ENCODE results near the gene HNRNPUL1.
A peak's percentile ranks its signal among the peaks of the same experiment; 100 is the strongest.

HNRNPUL1 gene

GRCh38 chr19:41299046-41299754 lies 35.0 kb downstream of the HNRNPUL1 start:
- Histone ChIP-seq H2AFZ (ENCODE audit: low read length) (no peak overlapping the region), H3K9me2 (replicated peaks; ENCODE audit: insufficient read depth, low read length) (no peaks in the 10 kb centered on the region), H3K9ac (ENCODE audit: low read length) (peak overlapping the region; percentile 94), H4K20me1 (ENCODE audit: insufficient read depth, low read length) (no peaks in the 10 kb centered on the region), H3K4me2 (ENCODE audit: low read depth, low read length) (peak overlapping the region; percentile 82), H3K36me3 (replicated peaks; ENCODE audit: insufficient read depth, low read length) (peaks cover 15% of the 10 kb centered on the region), H3K4me3 (ENCODE audit: low read length) (no peak overlapping the region; the same call in 1 of the 2 replicates), H3K27ac (ENCODE audit: low read length) (peak overlapping the region; percentile 97), H3K9me3 (replicated peaks; ENCODE audit: insufficient read depth, low read length) (no peaks in the 10 kb centered on the region), H3K79me2 (ENCODE audit: low read length) (peaks cover 51% of the 10 kb centered on the region), H3F3A (ENCODE audit: insufficient read depth, low read length) (peaks cover 45% of the 10 kb centered on the region), H3K27me3 (replicated peaks; ENCODE audit: insufficient read depth, low read length) (no peaks in the 10 kb centered on the region), H3K4me1 (ENCODE audit: low read length) (peaks cover 53% of the 10 kb centered on the region)
- no peak for DNase-seq
- no peak for TF ChIP-seq EZH2phosphoT487 (IDR thresholded peaks at IDR 0.05; ENCODE audit: low read length)
- TF ChIP-seq, protein P1, sequence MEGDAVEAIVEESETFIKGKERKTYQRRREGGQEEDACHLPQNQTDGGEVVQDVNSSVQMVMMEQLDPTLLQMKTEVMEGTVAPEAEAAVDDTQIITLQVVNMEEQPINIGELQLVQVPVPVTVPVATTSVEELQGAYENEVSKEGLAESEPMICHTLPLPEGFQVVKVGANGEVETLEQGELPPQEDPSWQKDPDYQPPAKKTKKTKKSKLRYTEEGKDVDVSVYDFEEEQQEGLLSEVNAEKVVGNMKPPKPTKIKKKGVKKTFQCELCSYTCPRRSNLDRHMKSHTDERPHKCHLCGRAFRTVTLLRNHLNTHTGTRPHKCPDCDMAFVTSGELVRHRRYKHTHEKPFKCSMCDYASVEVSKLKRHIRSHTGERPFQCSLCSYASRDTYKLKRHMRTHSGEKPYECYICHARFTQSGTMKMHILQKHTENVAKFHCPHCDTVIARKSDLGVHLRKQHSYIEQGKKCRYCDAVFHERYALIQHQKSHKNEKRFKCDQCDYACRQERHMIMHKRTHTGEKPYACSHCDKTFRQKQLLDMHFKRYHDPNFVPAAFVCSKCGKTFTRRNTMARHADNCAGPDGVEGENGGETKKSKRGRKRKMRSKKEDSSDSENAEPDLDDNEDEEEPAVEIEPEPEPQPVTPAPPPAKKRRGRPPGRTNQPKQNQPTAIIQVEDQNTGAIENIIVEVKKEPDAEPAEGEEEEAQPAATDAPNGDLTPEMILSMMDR (IDR thresholded peaks at IDR 0.05; ENCODE audit: low read length) = no peak
- TF ChIP-seq EZH2 (optimal IDR thresholded peaks at IDR 0.05; ENCODE audit: low read depth, low read length) = no peak

DNA sequence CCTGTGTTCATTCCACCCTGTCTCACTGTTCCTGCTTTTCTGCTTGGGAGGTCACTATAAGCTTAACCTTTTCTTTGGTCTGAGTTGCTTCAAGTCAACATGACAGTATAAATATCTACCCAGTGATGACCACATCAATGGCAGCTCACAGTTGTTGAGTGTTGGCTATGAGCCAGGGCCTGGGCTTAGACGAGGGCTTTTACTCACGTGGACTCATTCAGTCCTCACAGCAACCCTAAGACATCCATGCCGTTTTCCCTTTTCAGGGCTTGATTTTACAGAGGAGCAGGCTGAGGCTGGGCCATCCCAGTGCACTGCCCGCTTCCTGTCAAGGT lies 35.5 kb downstream of the HNRNPUL1 start:
- no peak overlapping the region for H3K9ac ChIP-seq (ENCODE audit: low read length)
- H2AFZ ChIP-seq (ENCODE audit: low read length) = no peak overlapping the region
- no peak overlapping the region for H3K4me3 ChIP-seq (ENCODE audit: low read length)
- peaks cover 47% of the 10 kb centered on the region for H3K4me1 ChIP-seq (ENCODE audit: low read length)
- no peak for DNase-seq
- H4K20me1 ChIP-seq (ENCODE audit: insufficient read depth, low read length) = no peaks in the 10 kb centered on the region
- H3K9me2 ChIP-seq (replicated peaks; ENCODE audit: insufficient read depth, low read length) = no peaks in the 10 kb centered on the region
- no peak overlapping the region for H3K4me2 ChIP-seq (ENCODE audit: low read depth, low read length)
- peaks cover 41% of the 10 kb centered on the region for H3F3A ChIP-seq (ENCODE audit: insufficient read depth, low read length)
- H3K27me3 ChIP-seq (replicated peaks; ENCODE audit: insufficient read depth, low read length) = no peaks in the 10 kb centered on the region
- H3K27ac ChIP-seq (ENCODE audit: low read length) = peak overlapping the region; percentile 97; the same call in 1 of the 2 replicates
- TF ChIP-seq, protein P1 (IDR thresholded peaks at IDR 0.05; ENCODE audit: low read length) = no peak
- no peak for TF ChIP-seq EZH2 (optimal IDR thresholded peaks at IDR 0.05; ENCODE audit: low read depth, low read length)
- no peak for TF ChIP-seq EZH2phosphoT487 (IDR thresholded peaks at IDR 0.05; ENCODE audit: low read length)
- peaks cover 10% of the 10 kb centered on the region for H3K36me3 ChIP-seq (replicated peaks; ENCODE audit: insufficient read depth, low read length)
- H3K79me2 ChIP-seq (ENCODE audit: low read length) = peaks cover 53% of the 10 kb centered on the region
- H3K9me3 ChIP-seq (replicated peaks; ENCODE audit: insufficient read depth, low read length) = no peaks in the 10 kb centered on the region

DNA sequence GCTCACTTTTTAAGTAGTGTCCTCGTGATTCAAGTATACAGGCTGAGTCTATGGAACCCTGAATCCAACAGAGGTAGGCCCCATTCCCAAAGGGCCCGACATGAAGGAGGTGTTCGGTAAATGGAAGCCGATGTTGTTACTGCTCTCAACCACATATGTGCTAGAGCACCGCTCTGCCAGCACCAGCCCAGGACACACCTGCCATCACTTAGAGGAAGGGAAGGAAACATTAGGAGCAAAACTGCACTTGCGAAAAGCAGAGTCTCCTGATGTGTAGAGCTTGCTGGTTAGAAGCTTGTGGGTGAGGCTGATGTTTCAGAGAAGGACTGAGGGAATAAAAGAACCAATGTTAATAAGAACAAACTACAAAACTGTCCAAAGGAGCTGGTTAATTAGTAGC lies 36.4 kb downstream of the HNRNPUL1 start:
- H3K27me3 ChIP-seq (replicated peaks; ENCODE audit: insufficient read depth, low read length) = no peaks in the 10 kb centered on the region
- no peak overlapping the region for H3K9ac ChIP-seq (ENCODE audit: low read length)
- H3K4me3 ChIP-seq (ENCODE audit: low read length) = no peak overlapping the region
- H3F3A ChIP-seq (ENCODE audit: insufficient read depth, low read length) = peaks cover 33% of the 10 kb centered on the region
- H3K36me3 ChIP-seq (replicated peaks; ENCODE audit: insufficient read depth, low read length) = peaks cover 6% of the 10 kb centered on the region
- H3K27ac ChIP-seq (ENCODE audit: low read length) = no peak overlapping the region
- peaks cover 39% of the 10 kb centered on the region for H3K4me1 ChIP-seq (ENCODE audit: low read length)
- no peak overlapping the region for H2AFZ ChIP-seq (ENCODE audit: low read length)
- TF ChIP-seq EZH2phosphoT487 (IDR thresholded peaks at IDR 0.05; ENCODE audit: low read length) (no peak), EZH2 (optimal IDR thresholded peaks at IDR 0.05; ENCODE audit: low read depth, low read length) (no peak)
- TF ChIP-seq, protein P1 (IDR thresholded peaks at IDR 0.05; ENCODE audit: low read length) = no peak
- no peaks in the 10 kb centered on the region for H3K9me2 ChIP-seq (replicated peaks; ENCODE audit: insufficient read depth, low read length)
- no peak overlapping the region for H3K4me2 ChIP-seq (ENCODE audit: low read depth, low read length)
- DNase-seq = no peak
- no peaks in the 10 kb centered on the region for H3K9me3 ChIP-seq (replicated peaks; ENCODE audit: insufficient read depth, low read length)
- H3K79me2 ChIP-seq (ENCODE audit: low read length) = peaks cover 48% of the 10 kb centered on the region
- no peaks in the 10 kb centered on the region for H4K20me1 ChIP-seq (ENCODE audit: insufficient read depth, low read length)

Measured in MM.1S (cell line).